ENCODE results near the gene CCDC177.

The CCDC177 gene

GRCh38 chr14:69527635-69528034 lies 47.0 kb downstream of the CCDC177 start:
- DNase-seq: no peak

- DNase-seq: no peak
These were observed 48.8 kb downstream of the CCDC177 start for GRCh38 chr14:69525896-69526295.

- DNase-seq: no peak
These were observed 52.6 kb downstream of the CCDC177 start for GRCh38 chr14:69522026-69522425.

Data from CD4-positive, alpha-beta T cell treated with Interferon gamma for 1 hour (primary cell).